HepG2 (cell line): Measurements from ENCODE around the gene CASP1. TPM values are rescaled to one million over a fixed set of nuclear protein-coding genes. Genes with fewer than 3 reads are reported as not detected.

Source experiments
- ATAC-seq: fragments of 200-7000 bp; cut with Tn5 transposase; 3 replicates; pipeline ENCODE4 v1.9.1; 2020; ENCODE audit warnings: mild to moderate bottlenecking, moderate library complexity
- BruUV-seq: library from RNA; stranded (reverse); fragments of 400-500 nt; replicated peaks from 2 replicates; lab custom pipeline; 2021; lab: Mats Ljungman, UMichigan
- CTCF ChIA-PET: fragments of 300-600 bp; formaldehyde crosslinking; extraction: SDS; loops from one replicate; lab custom pipeline; 2021; ENCODE audit warnings: low total read pairs, inconsistent platforms, low intra/inter-chr PET ratio; lab: Yijun Ruan, JAX
- POLR2A ChIA-PET: fragments of 350-600 bp; sonication (Branson Sonifier 250); formaldehyde crosslinking; loops from one replicate; lab custom pipeline; 2020; ENCODE audit warnings: antibody characterized with exemption, inconsistent platforms; lab: Yijun Ruan, JAX
- DNase-seq: peaks from one replicate; pipeline ENCODE4 v3.0.0-alpha.2; 2015; ENCODE audit warnings: low spot score
- FAIRE-seq: peaks from 3 replicates; lab custom pipeline; 2011; peaks lifted over from hg19 to GRCh38; lab: Jason Lieb, UNC
- H2AFZ ChIP-seq: one replicate; pipeline ENCODE4 v1.6.1; 2011; ENCODE audit warnings: low read length, inconsistent platforms
- H3K27ac ChIP-seq: fragments of 300-600 bp; 3 replicates; pipeline ENCODE4 v1.8.0; 2011; ENCODE audit warnings: mixed run types, mild to moderate bottlenecking, mixed read lengths, low read length, inconsistent platforms; ENCODE audit not compliant: insufficient read depth; ENCODE audit errors: extremely low read length
- H3K27me3 ChIP-seq, 2 experiments: fragments of 200-600 bp in 1 of 2; 2 replicates in 1 of 2; 3 replicates in 1 of 2; pipeline versions ENCODE4 v1.6.0 to v1.8.0; 2011; ENCODE audit warnings: low read length in 2 of 2, mild to moderate bottlenecking in 2 of 2, moderate library complexity in 2 of 2, inconsistent platforms in 1 of 2; ENCODE audit not compliant: insufficient read depth in 2 of 2, control insufficient read depth in 1 of 2
- H3K36me3 ChIP-seq, 2 experiments: fragments of 200-600 bp in 1 of 2; replicated peaks in 1 of 2; 2 replicates in 1 of 2; 3 replicates in 1 of 2; pipeline versions ENCODE4 v1.5.1 to v1.8.0; 2011; ENCODE audit warnings: low read length in 2 of 2, inconsistent platforms in 1 of 2; ENCODE audit not compliant: insufficient read depth in 2 of 2, control insufficient read depth in 1 of 2
- H3K4me1 ChIP-seq: 2 replicates; pipeline ENCODE4 v1.5.1; 2012; ENCODE audit warnings: low read length, inconsistent platforms; ENCODE audit not compliant: insufficient read depth
- H3K4me2 ChIP-seq: 2 replicates; pipeline ENCODE4 v1.6.0; 2011; ENCODE audit warnings: low read depth, low read length, inconsistent platforms
- H3K4me3 ChIP-seq, 3 experiments: fragments of 200-600 bp in 1 of 3; sonication (generic), shearing (Covaris generic) in 1 of 3; replicated peaks in 1 of 3; 2 replicates each; pipeline ENCODE4 v1.5.1; 2011 to 2016; ENCODE audit warnings: low read length in 3 of 3, inconsistent platforms in 2 of 3, low read depth in 2 of 3, mild to moderate bottlenecking in 2 of 3, control low read depth in 1 of 3, mixed read lengths in 1 of 3; ENCODE audit not compliant: insufficient read depth in 1 of 3
- H3K79me2 ChIP-seq: one replicate; pipeline ENCODE4 v1.6.1; 2011; ENCODE audit warnings: low read length, inconsistent platforms; ENCODE audit not compliant: insufficient read depth
- H3K9ac ChIP-seq: 2 replicates; pipeline ENCODE4 v1.6.0; 2011; ENCODE audit warnings: mild to moderate bottlenecking, low read depth, low read length, inconsistent platforms; ENCODE audit not compliant: insufficient read depth
- H3K9me3 ChIP-seq: 2 replicates; pipeline ENCODE4 v1.5.1; 2012; ENCODE audit warnings: mild to moderate bottlenecking, low read length
- H4K20me1 ChIP-seq: 2 replicates; pipeline ENCODE4 v1.6.0; 2011; ENCODE audit warnings: inconsistent platforms, mild to moderate bottlenecking, low read length, moderate library complexity; ENCODE audit not compliant: insufficient read depth
- PAWR ChIP-seq: sonication (generic); formaldehyde crosslinking; IDR thresholded peaks from 2 replicates; pipeline ENCODE4 v1.4.0; 2020; ENCODE audit warnings: missing genetic modification reagents, mild to moderate bottlenecking, borderline replicate concordance
- TOE1 ChIP-seq: sonication (generic); formaldehyde crosslinking; IDR thresholded peaks from 2 replicates; pipeline ENCODE4 v1.4.0; 2020; ENCODE audit warnings: mild to moderate bottlenecking, missing genetic modification reagents
- TSC22D2 ChIP-seq: sonication (generic); formaldehyde crosslinking; IDR thresholded peaks from 2 replicates; pipeline ENCODE4 v1.5.1; 2020; ENCODE audit warnings: missing genetic modification reagents, mild to moderate bottlenecking, borderline replicate concordance
- ZMAT3 ChIP-seq: sonication (generic); formaldehyde crosslinking; conservative IDR thresholded peaks from 2 replicates; pipeline ENCODE4 v1.7.0; 2021; ENCODE audit warnings: missing genetic modification reagents
- ZNF230 ChIP-seq: sonication (generic); formaldehyde crosslinking; IDR thresholded peaks from 2 replicates; pipeline ENCODE4 v1.4.0; 2020; ENCODE audit warnings: mild to moderate bottlenecking, missing genetic modification reagents
- ZNF724P ChIP-seq: sonication (generic); formaldehyde crosslinking; IDR thresholded peaks from 2 replicates; pipeline ENCODE4 v1.8.0; 2022; ENCODE audit warnings: missing genetic modification reagents, borderline replicate concordance
- WGBS: methylation state at CpG from one replicate; pipeline ENCODE4 v1.1.6; 2017; ENCODE audit warnings: low lambda C conversion rate; 5-methylcytosine and 5-hydroxymethylcytosine counted together
- in situ Hi-C: cut with HindIII; loops from 2 replicates; pipeline ENCODE4 v1.10.0; 2017; ENCODE audit warnings: low pct_unique_long_range_greater_than_20kb; ENCODE audit not compliant: extremely low pct_ligation_motif_present
- intact Hi-C: fragments of 100-400 bp; cut with micrococcal nuclease; formaldehyde crosslinking; loops from one replicate; pipeline ENCODE4 v1.10.0; 2022; ENCODE audit not compliant: unreplicated experiment
- polyA plus RNA-seq, 8 experiments: library from polyadenylated mRNA; depleted of rRNA in 3 of 8; stranded (reverse) in 7 of 8; unstranded in 1 of 8; fragments of >200 nt; fragmentation: Illumina TruSeq in 4 of 8; extraction: Trizol in 4 of 8; gene quantifications; 2 replicates each; pipeline versions ENCODE4 v1.2.1 to v1.2.3, GENCODE V29; 2011 to 2016; ENCODE audit warnings: low read depth in 4 of 8, missing spikeins in 1 of 8, mixed read lengths in 1 of 8; ENCODE audit not compliant: insufficient read depth in 1 of 8
- total RNA-seq, 5 experiments: library from RNA; depleted of rRNA; stranded (reverse); fragments of >200 nt; fragmentation: Illumina TruSeq; extraction: Trizol; gene quantifications; 2 replicates each; pipeline ENCODE4 v1.2.3, GENCODE V29; 2016; ENCODE audit warnings: low read depth in 1 of 5
- TF ChIP-seq, protein P1 (sequence below): sonication (generic); formaldehyde crosslinking; IDR thresholded peaks from 2 replicates; pipeline ENCODE4 v1.4.0; 2020; ENCODE audit warnings: missing genetic modification reagents
- TF ChIP-seq, protein P2 (sequence below): sonication (generic); formaldehyde crosslinking; IDR thresholded peaks from 2 replicates; pipeline ENCODE4 v1.8.1; 2023; ENCODE audit warnings: missing genetic modification reagents, inconsistent platforms, borderline replicate concordance
- TF ChIP-seq, protein P3 (sequence below): sonication (generic); formaldehyde crosslinking; IDR thresholded peaks from 2 replicates; pipeline ENCODE4 v1.8.0; 2022; ENCODE audit warnings: mild to moderate bottlenecking, missing genetic modification reagents, borderline replicate concordance
- TF ChIP-seq, protein P4 (sequence below): sonication (generic); formaldehyde crosslinking; IDR thresholded peaks from 2 replicates; pipeline ENCODE4 v1.4.0; 2020; ENCODE audit warnings: missing genetic modification reagents
- TF ChIP-seq, protein P5 (sequence below): IDR thresholded peaks from 2 replicates; pipeline ENCODE4 v1.6.1; 2012; ENCODE audit warnings: low read length, improper control_type of control experiment

The CASP1 gene
- total and polyA plus RNA-seq, 2 of the 13 experiments (the other 11 are each of a cell fraction or from before 2014, with no cell fraction given), result 0.34 to 5.2 TPM

DNA sequence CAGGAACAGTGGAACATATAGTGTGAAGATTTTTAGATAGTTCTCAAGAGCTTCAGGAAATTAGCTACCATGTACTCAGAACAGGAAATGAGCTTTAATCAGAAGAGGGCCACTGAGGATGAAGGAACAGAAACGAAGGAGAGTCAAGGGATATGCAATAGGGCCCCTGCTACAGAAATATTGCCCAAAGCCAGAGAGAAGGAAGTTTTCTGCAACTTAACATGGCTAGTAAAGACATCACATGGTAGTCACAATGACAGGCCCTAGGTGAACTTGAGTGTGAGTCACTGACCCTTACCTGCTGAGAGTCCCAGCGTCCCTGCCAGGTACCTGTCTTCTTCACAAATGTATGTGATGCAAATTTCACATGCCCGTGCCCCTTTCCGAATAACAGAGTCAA is 35.4 kb upstream of the CASP1 start:
- BruUV-seq, result no TSS peak
- 27% methylated on average over 4 of the region's 4 CpGs for WGBS
- ATAC-seq, result no peak
- TF ChIP-seq, protein P1, sequence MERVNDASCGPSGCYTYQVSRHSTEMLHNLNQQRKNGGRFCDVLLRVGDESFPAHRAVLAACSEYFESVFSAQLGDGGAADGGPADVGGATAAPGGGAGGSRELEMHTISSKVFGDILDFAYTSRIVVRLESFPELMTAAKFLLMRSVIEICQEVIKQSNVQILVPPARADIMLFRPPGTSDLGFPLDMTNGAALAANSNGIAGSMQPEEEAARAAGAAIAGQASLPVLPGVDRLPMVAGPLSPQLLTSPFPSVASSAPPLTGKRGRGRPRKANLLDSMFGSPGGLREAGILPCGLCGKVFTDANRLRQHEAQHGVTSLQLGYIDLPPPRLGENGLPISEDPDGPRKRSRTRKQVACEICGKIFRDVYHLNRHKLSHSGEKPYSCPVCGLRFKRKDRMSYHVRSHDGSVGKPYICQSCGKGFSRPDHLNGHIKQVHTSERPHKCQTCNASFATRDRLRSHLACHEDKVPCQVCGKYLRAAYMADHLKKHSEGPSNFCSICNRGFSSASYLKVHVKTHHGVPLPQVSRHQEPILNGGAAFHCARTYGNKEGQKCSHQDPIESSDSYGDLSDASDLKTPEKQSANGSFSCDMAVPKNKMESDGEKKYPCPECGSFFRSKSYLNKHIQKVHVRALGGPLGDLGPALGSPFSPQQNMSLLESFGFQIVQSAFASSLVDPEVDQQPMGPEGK, result no peak
- TF ChIP-seq PAWR (no peak), TOE1 (no peak), ZNF230 (no peak), TSC22D2 (CRISPR knock-in tag) (no peak), ZMAT3 (no peak), ZNF724P (CRISPR knock-in tag) (no peak)
- TF ChIP-seq, protein P2, sequence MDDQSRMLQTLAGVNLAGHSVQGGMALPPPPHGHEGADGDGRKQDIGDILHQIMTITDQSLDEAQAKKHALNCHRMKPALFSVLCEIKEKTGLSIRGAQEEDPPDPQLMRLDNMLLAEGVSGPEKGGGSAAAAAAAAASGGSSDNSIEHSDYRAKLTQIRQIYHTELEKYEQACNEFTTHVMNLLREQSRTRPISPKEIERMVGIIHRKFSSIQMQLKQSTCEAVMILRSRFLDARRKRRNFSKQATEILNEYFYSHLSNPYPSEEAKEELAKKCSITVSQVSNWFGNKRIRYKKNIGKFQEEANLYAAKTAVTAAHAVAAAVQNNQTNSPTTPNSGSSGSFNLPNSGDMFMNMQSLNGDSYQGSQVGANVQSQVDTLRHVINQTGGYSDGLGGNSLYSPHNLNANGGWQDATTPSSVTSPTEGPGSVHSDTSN (CRISPR knock-in tag), result no peak
- TF ChIP-seq, protein P3, sequence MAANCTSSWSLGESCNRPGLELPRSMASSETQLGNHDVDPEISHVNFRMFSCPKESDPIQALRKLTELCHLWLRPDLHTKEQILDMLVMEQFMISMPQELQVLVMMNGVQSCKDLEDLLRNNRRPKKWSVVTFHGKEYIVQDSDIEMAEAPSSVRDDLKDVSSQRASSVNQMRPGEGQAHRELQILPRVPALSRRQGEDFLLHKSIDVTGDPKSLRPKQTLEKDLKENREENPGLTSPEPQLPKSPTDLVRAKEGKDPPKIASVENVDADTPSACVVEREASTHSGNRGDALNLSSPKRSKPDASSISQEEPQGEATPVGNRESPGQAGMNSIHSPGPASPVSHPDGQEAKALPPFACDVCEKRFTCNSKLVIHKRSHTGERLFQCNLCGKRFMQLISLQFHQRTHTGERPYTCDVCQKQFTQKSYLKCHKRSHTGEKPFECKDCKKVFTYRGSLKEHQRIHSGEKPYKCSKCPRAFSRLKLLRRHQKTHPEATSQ (CRISPR knock-in tag), result no peak
- TF ChIP-seq, protein P4, sequence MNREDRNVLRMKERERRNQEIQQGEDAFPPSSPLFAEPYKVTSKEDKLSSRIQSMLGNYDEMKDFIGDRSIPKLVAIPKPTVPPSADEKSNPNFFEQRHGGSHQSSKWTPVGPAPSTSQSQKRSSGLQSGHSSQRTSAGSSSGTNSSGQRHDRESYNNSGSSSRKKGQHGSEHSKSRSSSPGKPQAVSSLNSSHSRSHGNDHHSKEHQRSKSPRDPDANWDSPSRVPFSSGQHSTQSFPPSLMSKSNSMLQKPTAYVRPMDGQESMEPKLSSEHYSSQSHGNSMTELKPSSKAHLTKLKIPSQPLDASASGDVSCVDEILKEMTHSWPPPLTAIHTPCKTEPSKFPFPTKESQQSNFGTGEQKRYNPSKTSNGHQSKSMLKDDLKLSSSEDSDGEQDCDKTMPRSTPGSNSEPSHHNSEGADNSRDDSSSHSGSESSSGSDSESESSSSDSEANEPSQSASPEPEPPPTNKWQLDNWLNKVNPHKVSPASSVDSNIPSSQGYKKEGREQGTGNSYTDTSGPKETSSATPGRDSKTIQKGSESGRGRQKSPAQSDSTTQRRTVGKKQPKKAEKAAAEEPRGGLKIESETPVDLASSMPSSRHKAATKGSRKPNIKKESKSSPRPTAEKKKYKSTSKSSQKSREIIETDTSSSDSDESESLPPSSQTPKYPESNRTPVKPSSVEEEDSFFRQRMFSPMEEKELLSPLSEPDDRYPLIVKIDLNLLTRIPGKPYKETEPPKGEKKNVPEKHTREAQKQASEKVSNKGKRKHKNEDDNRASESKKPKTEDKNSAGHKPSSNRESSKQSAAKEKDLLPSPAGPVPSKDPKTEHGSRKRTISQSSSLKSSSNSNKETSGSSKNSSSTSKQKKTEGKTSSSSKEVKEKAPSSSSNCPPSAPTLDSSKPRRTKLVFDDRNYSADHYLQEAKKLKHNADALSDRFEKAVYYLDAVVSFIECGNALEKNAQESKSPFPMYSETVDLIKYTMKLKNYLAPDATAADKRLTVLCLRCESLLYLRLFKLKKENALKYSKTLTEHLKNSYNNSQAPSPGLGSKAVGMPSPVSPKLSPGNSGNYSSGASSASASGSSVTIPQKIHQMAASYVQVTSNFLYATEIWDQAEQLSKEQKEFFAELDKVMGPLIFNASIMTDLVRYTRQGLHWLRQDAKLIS (CRISPR knock-in tag), result no peak
- TF ChIP-seq, protein P5, sequence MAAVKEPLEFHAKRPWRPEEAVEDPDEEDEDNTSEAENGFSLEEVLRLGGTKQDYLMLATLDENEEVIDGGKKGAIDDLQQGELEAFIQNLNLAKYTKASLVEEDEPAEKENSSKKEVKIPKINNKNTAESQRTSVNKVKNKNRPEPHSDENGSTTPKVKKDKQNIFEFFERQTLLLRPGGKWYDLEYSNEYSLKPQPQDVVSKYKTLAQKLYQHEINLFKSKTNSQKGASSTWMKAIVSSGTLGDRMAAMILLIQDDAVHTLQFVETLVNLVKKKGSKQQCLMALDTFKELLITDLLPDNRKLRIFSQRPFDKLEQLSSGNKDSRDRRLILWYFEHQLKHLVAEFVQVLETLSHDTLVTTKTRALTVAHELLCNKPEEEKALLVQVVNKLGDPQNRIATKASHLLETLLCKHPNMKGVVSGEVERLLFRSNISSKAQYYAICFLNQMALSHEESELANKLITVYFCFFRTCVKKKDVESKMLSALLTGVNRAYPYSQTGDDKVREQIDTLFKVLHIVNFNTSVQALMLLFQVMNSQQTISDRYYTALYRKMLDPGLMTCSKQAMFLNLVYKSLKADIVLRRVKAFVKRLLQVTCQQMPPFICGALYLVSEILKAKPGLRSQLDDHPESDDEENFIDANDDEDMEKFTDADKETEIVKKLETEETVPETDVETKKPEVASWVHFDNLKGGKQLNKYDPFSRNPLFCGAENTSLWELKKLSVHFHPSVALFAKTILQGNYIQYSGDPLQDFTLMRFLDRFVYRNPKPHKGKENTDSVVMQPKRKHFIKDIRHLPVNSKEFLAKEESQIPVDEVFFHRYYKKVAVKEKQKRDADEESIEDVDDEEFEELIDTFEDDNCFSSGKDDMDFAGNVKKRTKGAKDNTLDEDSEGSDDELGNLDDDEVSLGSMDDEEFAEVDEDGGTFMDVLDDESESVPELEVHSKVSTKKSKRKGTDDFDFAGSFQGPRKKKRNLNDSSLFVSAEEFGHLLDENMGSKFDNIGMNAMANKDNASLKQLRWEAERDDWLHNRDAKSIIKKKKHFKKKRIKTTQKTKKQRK, result no peak

More for the DNA sequence above, 35.4 kb upstream of the CASP1 start:
- H3K4me3 ChIP-seq, result no peak overlapping the region
- no peak for DNase-seq
- H3K9me3 ChIP-seq, result no peaks in the 10 kb centered on the region
- intact Hi-C loops, result no loop called here
- no peak overlapping the region for H3K4me2 ChIP-seq
- H3K9ac ChIP-seq, result no peak overlapping the region
- H3K27me3 ChIP-seq, result peaks cover 0 to 3% of the 10 kb centered on the region in 2 experiments; a peak in 2 of 5 replicates
- ChIA-PET CTCF (no interaction called here), POLR2A (no interaction called here)
- no peak overlapping the region for H3K27ac ChIP-seq
- no peaks in the 10 kb centered on the region for H3K79me2 ChIP-seq
- FAIRE-seq, result no peak
- no peaks in the 10 kb centered on the region for H3K36me3 ChIP-seq
- in situ Hi-C loops, result no loop called here
- no peaks in the 10 kb centered on the region for H3K4me1 ChIP-seq
- no peak overlapping the region for H2AFZ ChIP-seq
- no peaks in the 10 kb centered on the region for H4K20me1 ChIP-seq
